ENCODE results near the gene CCDC12. TPM values are rescaled to one million over a fixed set of nuclear protein-coding genes. Genes with fewer than 3 reads are reported as not detected.

Gene CCDC12
- total and polyA plus RNA-seq, 2 of the 13 experiments (the other 11 are each of a cell fraction or from before 2014, with no cell fraction given): 30.1 to 49.5 TPM

DNA sequence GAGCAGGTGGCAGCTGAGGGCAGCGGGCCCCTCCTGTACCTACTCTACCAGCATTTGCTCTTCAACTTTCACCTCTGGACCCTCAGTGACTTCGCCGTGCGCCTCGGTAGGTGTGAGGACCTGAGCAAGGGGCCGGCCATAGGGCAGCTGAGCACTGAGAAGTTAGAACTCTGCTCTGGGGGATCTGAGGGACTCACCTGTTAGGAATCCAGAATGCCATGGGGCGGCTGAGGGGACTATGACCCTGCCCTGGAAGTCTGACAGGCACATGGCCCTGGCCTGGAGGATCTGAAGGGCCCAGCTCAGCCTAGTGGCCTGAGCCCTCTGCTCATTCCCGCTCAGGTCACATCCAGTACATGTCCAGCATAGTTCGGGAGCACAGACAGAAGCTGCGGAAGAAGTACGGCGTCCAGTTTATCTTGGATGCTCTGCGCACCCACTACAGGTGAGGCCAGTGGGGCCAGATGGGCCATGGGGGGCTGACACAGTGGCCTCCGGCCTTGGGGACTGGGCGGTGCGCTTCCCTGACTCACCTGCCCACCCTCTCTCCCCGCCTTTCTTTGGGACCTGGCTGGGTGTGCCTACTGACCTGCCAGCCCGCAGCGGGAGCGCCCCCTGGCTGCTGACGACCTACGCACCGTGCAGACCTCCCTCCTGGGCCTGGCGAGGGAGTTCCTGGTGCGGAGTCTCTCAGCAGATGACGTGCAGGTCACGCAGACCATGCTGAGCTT lies 21.7 kb upstream of the CCDC12 start (continued):
- TF ChIP-seq ZBTB49 (CRISPR knock-in tag; IDR thresholded peaks at IDR 0.05; ENCODE audit: borderline replicate concordance) (0 out of 2 replicates have a peak, but pooled peaks have one; percentile 41), ARNTL (CRISPR knock-in tag; IDR thresholded peaks at IDR 0.05) (no peak), ESRRA (CRISPR knock-in tag; IDR thresholded peaks at IDR 0.05; ENCODE audit: low read depth) (0 out of 2 replicates have a peak, but pooled peaks have one; percentile 25), AGO1 (IDR thresholded peaks at IDR 0.05; ENCODE audit: low read depth, low read length, poor library complexity, severe bottlenecking) (peak; percentile 54), ZNF350 (CRISPR knock-in tag; IDR thresholded peaks at IDR 0.05; ENCODE audit: borderline replicate concordance, low read depth) (peak; percentile 56), ZNF33B (CRISPR knock-in tag; IDR thresholded peaks at IDR 0.05) (0 out of 2 replicates have a peak, but pooled peaks have one; percentile 29), ZNF264 (CRISPR knock-in tag; IDR thresholded peaks at IDR 0.05) (no peak), ZNF839 (CRISPR knock-in tag; IDR thresholded peaks at IDR 0.05; ENCODE audit: borderline replicate concordance) (no peak), ZBTB44 (CRISPR knock-in tag; IDR thresholded peaks at IDR 0.05) (no peak)
- TF ChIP-seq, protein P1, sequence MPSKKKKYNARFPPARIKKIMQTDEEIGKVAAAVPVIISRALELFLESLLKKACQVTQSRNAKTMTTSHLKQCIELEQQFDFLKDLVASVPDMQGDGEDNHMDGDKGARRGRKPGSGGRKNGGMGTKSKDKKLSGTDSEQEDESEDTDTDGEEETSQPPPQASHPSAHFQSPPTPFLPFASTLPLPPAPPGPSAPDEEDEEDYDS (CRISPR knock-in tag; IDR thresholded peaks at IDR 0.05): no peak
- TF ChIP-seq, protein P2, sequence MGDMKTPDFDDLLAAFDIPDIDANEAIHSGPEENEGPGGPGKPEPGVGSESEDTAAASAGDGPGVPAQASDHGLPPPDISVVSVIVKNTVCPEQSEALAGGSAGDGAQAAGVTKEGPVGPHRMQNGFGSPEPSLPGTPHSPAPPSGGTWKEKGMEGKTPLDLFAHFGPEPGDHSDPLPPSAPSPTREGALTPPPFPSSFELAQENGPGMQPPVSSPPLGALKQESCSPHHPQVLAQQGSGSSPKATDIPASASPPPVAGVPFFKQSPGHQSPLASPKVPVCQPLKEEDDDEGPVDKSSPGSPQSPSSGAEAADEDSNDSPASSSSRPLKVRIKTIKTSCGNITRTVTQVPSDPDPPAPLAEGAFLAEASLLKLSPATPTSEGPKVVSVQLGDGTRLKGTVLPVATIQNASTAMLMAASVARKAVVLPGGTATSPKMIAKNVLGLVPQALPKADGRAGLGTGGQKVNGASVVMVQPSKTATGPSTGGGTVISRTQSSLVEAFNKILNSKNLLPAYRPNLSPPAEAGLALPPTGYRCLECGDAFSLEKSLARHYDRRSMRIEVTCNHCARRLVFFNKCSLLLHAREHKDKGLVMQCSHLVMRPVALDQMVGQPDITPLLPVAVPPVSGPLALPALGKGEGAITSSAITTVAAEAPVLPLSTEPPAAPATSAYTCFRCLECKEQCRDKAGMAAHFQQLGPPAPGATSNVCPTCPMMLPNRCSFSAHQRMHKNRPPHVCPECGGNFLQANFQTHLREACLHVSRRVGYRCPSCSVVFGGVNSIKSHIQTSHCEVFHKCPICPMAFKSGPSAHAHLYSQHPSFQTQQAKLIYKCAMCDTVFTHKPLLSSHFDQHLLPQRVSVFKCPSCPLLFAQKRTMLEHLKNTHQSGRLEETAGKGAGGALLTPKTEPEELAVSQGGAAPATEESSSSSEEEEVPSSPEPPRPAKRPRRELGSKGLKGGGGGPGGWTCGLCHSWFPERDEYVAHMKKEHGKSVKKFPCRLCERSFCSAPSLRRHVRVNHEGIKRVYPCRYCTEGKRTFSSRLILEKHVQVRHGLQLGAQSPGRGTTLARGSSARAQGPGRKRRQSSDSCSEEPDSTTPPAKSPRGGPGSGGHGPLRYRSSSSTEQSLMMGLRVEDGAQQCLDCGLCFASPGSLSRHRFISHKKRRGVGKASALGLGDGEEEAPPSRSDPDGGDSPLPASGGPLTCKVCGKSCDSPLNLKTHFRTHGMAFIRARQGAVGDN (CRISPR knock-in tag; IDR thresholded peaks at IDR 0.05): peak; percentile 73
- TF ChIP-seq, protein P3, sequence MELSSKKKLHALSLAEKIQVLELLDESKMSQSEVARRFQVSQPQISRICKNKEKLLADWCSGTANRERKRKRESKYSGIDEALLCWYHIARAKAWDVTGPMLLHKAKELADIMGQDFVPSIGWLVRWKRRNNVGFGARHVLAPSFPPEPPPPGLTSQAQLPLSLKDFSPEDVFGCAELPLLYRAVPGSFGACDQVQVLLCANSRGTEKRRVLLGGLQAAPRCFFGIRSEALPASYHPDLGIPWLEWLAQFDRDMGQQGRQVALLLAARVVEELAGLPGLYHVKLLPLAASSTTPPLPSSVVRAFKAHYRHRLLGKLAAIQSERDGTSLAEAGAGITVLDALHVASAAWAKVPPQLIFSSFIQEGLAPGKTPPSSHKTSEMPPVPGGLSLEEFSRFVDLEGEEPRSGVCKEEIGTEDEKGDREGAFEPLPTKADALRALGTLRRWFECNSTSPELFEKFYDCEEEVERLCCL (CRISPR knock-in tag; IDR thresholded peaks at IDR 0.05; ENCODE audit: borderline replicate concordance): no peak
